Kidney (tissue), 14 donors: ENCODE measurements around the gene FN1. TPM values are rescaled to one million over a fixed set of nuclear protein-coding genes. Genes with fewer than 3 reads are reported as not detected.

Experiments
- DNase-seq, 5 donors: peaks; one replicate each; pipeline ENCODE4 v3.0.0-alpha.2; 2013 to 2020
- FAIRE-seq: peaks from 2 replicates; lab custom pipeline; 2012; peaks lifted over from hg19 to GRCh38; lab: Jason Lieb, UNC
- H3K27ac ChIP-seq, 2 donors: one replicate each; pipeline ENCODE4 v1.7.0; 2013; ENCODE audit warnings: low read depth in 2 of 2, low read length in 2 of 2, inconsistent platforms in 1 of 2
- H3K27me3 ChIP-seq: one replicate; pipeline ENCODE4 v1.7.1; 2013; ENCODE audit warnings: low read length, inconsistent platforms; ENCODE audit not compliant: control insufficient read depth, insufficient read depth
- H3K36me3 ChIP-seq, 3 donors: one replicate each; pipeline versions ENCODE4 v1.7.0 to v1.7.1; 2013; ENCODE audit warnings: low read length in 3 of 3, control low read depth in 1 of 3, inconsistent platforms in 1 of 3; ENCODE audit not compliant: insufficient read depth in 3 of 3, control insufficient read depth in 2 of 3
- H3K4me1 ChIP-seq, 3 donors: one replicate each; pipeline versions ENCODE4 v1.7.0 to v1.7.1; 2013; ENCODE audit warnings: low read length in 3 of 3, inconsistent platforms in 1 of 3, low read depth in 1 of 3; ENCODE audit not compliant: control insufficient read depth in 2 of 3, insufficient read depth in 2 of 3
- H3K4me3 ChIP-seq, 3 donors: one replicate each; pipeline versions ENCODE4 v1.7.0 to v1.8.1; 2013; ENCODE audit warnings: low read length in 3 of 3, control low read depth in 1 of 3, inconsistent platforms in 1 of 3
- H3K9ac ChIP-seq, 3 donors: one replicate each; pipeline versions ENCODE4 v1.7.0 to v1.7.1; 2013; ENCODE audit warnings: low read length in 3 of 3, control low read depth in 1 of 3, inconsistent platforms in 1 of 3
- H3K9me3 ChIP-seq, 3 donors: one replicate each; pipeline versions ENCODE4 v1.7.0 to v1.7.1; 2013; ENCODE audit warnings: low read length in 3 of 3, control low read depth in 1 of 3, inconsistent platforms in 1 of 3; ENCODE audit not compliant: control insufficient read depth in 2 of 3, insufficient read depth in 1 of 3
- CTCF ChIP-seq: IDR thresholded peaks from 3 replicates; pipeline ENCODE4 v1.5.1; 2012; ENCODE audit warnings: mild to moderate bottlenecking, moderate library complexity, borderline replicate concordance; ENCODE audit not compliant: insufficient read depth; ENCODE audit errors: extremely low read depth
- intact Hi-C: fragments of 100-400 bp; cut with DNase I; formaldehyde crosslinking; loops from one replicate; pipeline ENCODE4 v1.11.1; 2022
- polyA plus RNA-seq: library from polyadenylated mRNA; stranded (reverse); fragments of 350-450 nt; fragmentation: Illumina TruSeq; extraction: RNeasy Lipid Tissue Mini Kit (QIAGEN cat#74804); gene quantifications from one replicate; pipeline ENCODE4 v1.2.3, GENCODE V29; 2014; ENCODE audit warnings: low read depth, low replicate concordance; ENCODE audit not compliant: insufficient read depth
- total RNA-seq: library from RNA; stranded (reverse); fragmentation: NEBNext Ultra II Directional; extraction: Animal tissue kit (Norgen Biotek cat#: 25700); gene quantifications from one replicate; pipeline ENCODE4 v1.2.1, GENCODE V29; 2021
- donor health status: control.
- donor health status: control.
- donor health status: control.
- donor health status: control.
- donor health status: control.
- donor health status: DM: yes; HTN: yes; CAD: no.
- donor health status: Normal renal cell carcinoma (clear cell type).

The FN1 gene
- total and polyA plus RNA-seq, 2 donors from 2014 or later = 92.1 to 289 TPM

DNA sequence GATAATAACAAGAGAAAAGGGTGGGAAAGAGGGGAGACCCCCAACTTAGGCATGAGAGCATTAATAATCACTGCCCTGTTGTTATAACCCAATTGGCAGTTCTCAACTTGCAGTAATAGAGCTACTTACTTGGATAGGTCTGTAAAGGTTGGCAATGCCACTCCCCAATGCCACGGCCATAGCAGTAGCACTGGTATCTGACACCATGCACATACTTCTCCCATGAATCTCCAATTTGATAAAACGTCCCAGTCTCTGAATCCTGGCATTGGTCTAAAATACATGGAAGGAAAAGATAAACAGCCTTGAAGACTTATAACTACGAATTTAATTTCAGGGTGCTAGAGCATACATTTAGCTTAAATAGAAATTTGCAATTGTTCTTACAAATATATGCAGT lies 16.8 kb downstream of the FN1 start:
- Histone ChIP-seq H3K9me3 (no peaks in the 10 kb centered on the region), H3K27ac (no peak overlapping the region), H3K9ac (no peak overlapping the region), H3K4me1 (no peaks in the 10 kb centered on the region), H3K27me3 (no peaks in the 10 kb centered on the region), H3K36me3 (no peaks in the 10 kb centered on the region), H3K4me3 (no peak overlapping the region)
- FAIRE-seq (no peak), DNase-seq (no peak)
- TF ChIP-seq CTCF = no peak
- intact Hi-C loops = no loop called here

- FAIRE-seq (no peak), DNase-seq (no peak)
- no peak overlapping the region for H3K9ac ChIP-seq
- H3K4me3 ChIP-seq = no peak overlapping the region
- H3K27ac ChIP-seq = no peak overlapping the region
- H3K9me3 ChIP-seq = no peaks in the 10 kb centered on the region
- no peaks in the 10 kb centered on the region for H3K27me3 ChIP-seq
- H3K36me3 ChIP-seq = no peaks in the 10 kb centered on the region
- intact Hi-C loops = no loop called here
- H3K4me1 ChIP-seq = no peaks in the 10 kb centered on the region
- TF ChIP-seq CTCF = no peak
Observed at GRCh38 chr2:215418064-215418963, 17.6 kb downstream of the FN1 start.

DNA sequence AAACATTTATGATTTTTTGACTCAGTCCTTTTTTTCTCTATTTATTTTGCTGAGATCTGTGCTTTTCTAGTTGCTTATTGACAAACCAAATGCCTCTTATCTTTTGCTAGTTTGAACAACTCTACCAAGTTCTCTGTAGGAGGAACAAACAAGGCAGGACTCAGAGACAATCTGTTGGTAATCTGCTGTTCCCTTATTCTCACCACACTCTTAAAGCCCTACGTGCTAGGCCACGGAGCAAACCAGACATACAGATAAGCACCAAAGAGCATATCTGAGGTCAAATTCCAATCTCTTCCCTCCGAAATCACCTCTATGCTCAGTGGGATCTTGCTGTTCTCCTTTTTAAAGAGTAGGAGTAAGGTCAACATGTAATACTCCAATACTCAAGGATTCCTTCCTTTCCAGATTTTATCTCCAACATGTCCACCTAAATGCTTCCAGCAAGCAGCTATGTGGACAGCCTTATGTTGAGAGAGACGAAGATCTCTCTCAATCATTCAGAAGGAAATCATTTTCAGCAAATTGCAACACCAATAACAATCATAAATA lies 18.4 kb downstream of the FN1 start:
- Histone ChIP-seq H3K9ac (no peak overlapping the region), H3K36me3 (no peaks in the 10 kb centered on the region), H3K9me3 (no peaks in the 10 kb centered on the region), H3K27me3 (no peaks in the 10 kb centered on the region), H3K4me3 (no peak overlapping the region), H3K4me1 (no peaks in the 10 kb centered on the region), H3K27ac (no peak overlapping the region)
- FAIRE-seq = no peak
- DNase-seq = no peak
- TF ChIP-seq CTCF = no peak
- intact Hi-C loops = no loop called here
